DND-41 (cell line): ENCODE results near the gene FLII.

Source experiments
- ATAC-seq: fragments of 200-7000 bp; cut with Tn5 transposase; 3 replicates; pipeline ENCODE4 v1.9.1; 2021; ENCODE audit warnings: low read depth; ENCODE audit not compliant: insufficient read depth
- DNase-seq: peaks from one replicate; pipeline ENCODE4 v3.0.0-alpha.2; 2020
- H2AFZ ChIP-seq: 2 replicates; pipeline ENCODE4 v1.6.0; 2012; ENCODE audit warnings: low read depth, low read length
- H3K27ac ChIP-seq: 2 replicates; pipeline ENCODE4 v1.5.1; 2012; ENCODE audit warnings: low read length, inconsistent platforms
- H3K27me3 ChIP-seq: fragments of 200-600 bp; sonication (generic); 2 replicates; pipeline ENCODE4 v1.6.0; 2012; ENCODE audit warnings: low read length, mild to moderate bottlenecking, inconsistent platforms; ENCODE audit not compliant: insufficient read depth, poor library complexity
- H3K36me3 ChIP-seq: 2 replicates; pipeline ENCODE4 v1.5.1; 2012; ENCODE audit warnings: low read length, inconsistent platforms; ENCODE audit not compliant: insufficient read depth
- H3K4me1 ChIP-seq: 2 replicates; pipeline ENCODE4 v1.5.1; 2012; ENCODE audit warnings: mild to moderate bottlenecking, low read length; ENCODE audit not compliant: insufficient read depth
- H3K4me2 ChIP-seq: 2 replicates; pipeline ENCODE4 v1.6.0; 2012; ENCODE audit warnings: mild to moderate bottlenecking, moderate library complexity, low read length, inconsistent platforms; ENCODE audit not compliant: insufficient read depth
- H3K4me3 ChIP-seq, 2 experiments: fragments of 200-600 bp in 1 of 2; shearing (Covaris generic) in 1 of 2; 2 replicates each; pipeline ENCODE4 v1.5.1; 2012 to 2016; ENCODE audit warnings: inconsistent platforms in 2 of 2, low read length in 2 of 2, mild to moderate bottlenecking in 2 of 2, low read depth in 1 of 2, moderate library complexity in 1 of 2
- H3K79me2 ChIP-seq: 2 replicates; pipeline ENCODE4 v1.6.0; 2012; ENCODE audit warnings: low read length, inconsistent platforms; ENCODE audit not compliant: insufficient read depth
- H3K9ac ChIP-seq: 2 replicates; pipeline ENCODE4 v1.6.0; 2012; ENCODE audit warnings: low read depth, mild to moderate bottlenecking, inconsistent platforms, low read length, moderate library complexity
- H3K9me3 ChIP-seq: 2 replicates; pipeline ENCODE4 v1.5.1; 2012; ENCODE audit warnings: low read length, moderate library complexity, mild to moderate bottlenecking, inconsistent platforms; ENCODE audit not compliant: insufficient read depth, severe bottlenecking
- H4K20me1 ChIP-seq: 2 replicates; pipeline ENCODE4 v1.6.0; 2012; ENCODE audit warnings: low read length; ENCODE audit not compliant: insufficient read depth
- EZH2 ChIP-seq: IDR thresholded peaks from 3 replicates; pipeline ENCODE4 v1.6.1; 2012; ENCODE audit warnings: borderline replicate concordance, low read depth, mild to moderate bottlenecking, moderate library complexity, low read length, inconsistent platforms; ENCODE audit not compliant: severe bottlenecking
- TF ChIP-seq, protein P1 (sequence below): IDR thresholded peaks from 2 replicates; pipeline ENCODE4 v1.5.1; 2012; ENCODE audit warnings: borderline replicate concordance, low read length, moderate library complexity, mild to moderate bottlenecking; ENCODE audit not compliant: poor library complexity, severe bottlenecking; ENCODE audit errors: extremely low read depth

The FLII gene

DNA sequence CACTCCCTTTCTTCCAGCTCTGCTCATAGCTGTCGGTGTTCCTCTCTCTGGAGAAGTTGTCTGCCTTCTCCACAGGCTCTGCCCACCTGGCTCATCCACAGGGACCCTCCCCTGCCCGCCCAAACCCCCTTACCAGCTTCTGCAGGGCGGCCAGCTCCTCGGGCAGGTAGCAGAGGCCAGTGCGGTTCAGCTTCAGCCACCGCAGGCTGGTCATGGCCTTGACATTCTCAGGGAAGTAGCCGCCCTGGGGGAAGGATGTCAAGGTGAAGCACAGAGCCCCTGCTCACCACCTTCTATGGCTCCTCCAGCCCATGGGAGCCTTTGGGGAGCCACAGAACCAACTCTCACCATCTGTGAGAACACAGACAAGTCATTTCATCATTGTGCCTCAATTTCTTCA, 1.8 kb downstream of the FLII start:
- no peak for ATAC-seq
- Histone ChIP-seq H2AFZ (no peak overlapping the region), H4K20me1 (peaks cover 42% of the 10 kb centered on the region), H3K79me2 (peaks cover 39% of the 10 kb centered on the region), H3K36me3 (peaks cover 52% of the 10 kb centered on the region), H3K4me2 (peak overlapping the region; percentile 91), H3K4me1 (peaks cover 47% of the 10 kb centered on the region), H3K4me3 (peak overlapping the region in 1 of 2 experiments; percentile 74; a peak in 2 of 4 replicates), H3K9ac (peak overlapping the region; percentile 92; the same call in 1 of the 2 replicates), H3K9me3 (no peaks in the 10 kb centered on the region), H3K27me3 (no peaks in the 10 kb centered on the region), H3K27ac (no peak overlapping the region)
- TF ChIP-seq, protein P1, sequence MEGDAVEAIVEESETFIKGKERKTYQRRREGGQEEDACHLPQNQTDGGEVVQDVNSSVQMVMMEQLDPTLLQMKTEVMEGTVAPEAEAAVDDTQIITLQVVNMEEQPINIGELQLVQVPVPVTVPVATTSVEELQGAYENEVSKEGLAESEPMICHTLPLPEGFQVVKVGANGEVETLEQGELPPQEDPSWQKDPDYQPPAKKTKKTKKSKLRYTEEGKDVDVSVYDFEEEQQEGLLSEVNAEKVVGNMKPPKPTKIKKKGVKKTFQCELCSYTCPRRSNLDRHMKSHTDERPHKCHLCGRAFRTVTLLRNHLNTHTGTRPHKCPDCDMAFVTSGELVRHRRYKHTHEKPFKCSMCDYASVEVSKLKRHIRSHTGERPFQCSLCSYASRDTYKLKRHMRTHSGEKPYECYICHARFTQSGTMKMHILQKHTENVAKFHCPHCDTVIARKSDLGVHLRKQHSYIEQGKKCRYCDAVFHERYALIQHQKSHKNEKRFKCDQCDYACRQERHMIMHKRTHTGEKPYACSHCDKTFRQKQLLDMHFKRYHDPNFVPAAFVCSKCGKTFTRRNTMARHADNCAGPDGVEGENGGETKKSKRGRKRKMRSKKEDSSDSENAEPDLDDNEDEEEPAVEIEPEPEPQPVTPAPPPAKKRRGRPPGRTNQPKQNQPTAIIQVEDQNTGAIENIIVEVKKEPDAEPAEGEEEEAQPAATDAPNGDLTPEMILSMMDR: no peak
- TF ChIP-seq EZH2: no peak
- no peak for DNase-seq

DNA sequence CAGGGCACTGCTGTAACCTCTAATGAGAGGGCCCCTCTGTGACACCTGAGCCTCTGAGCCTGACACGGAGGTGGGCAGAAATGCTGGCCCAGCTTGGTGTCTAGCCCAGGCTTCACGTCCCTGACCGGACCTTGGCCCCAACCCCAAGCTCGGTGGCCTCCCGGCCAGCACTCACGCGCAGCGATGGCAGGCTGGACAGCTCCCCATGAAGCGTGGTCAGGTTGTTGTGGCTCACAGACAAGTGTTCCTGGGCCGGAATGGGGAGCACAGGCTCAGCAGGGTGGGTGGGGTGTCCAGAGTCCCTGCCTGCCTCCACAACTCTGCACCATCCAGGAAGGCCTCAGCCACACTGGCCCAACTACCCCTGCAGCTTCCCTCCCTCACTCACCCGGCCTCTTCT, 2.2 kb downstream of the FLII start:
- H3K9ac ChIP-seq: peak overlapping the region; percentile 92; the same call in 1 of the 2 replicates

DNA sequence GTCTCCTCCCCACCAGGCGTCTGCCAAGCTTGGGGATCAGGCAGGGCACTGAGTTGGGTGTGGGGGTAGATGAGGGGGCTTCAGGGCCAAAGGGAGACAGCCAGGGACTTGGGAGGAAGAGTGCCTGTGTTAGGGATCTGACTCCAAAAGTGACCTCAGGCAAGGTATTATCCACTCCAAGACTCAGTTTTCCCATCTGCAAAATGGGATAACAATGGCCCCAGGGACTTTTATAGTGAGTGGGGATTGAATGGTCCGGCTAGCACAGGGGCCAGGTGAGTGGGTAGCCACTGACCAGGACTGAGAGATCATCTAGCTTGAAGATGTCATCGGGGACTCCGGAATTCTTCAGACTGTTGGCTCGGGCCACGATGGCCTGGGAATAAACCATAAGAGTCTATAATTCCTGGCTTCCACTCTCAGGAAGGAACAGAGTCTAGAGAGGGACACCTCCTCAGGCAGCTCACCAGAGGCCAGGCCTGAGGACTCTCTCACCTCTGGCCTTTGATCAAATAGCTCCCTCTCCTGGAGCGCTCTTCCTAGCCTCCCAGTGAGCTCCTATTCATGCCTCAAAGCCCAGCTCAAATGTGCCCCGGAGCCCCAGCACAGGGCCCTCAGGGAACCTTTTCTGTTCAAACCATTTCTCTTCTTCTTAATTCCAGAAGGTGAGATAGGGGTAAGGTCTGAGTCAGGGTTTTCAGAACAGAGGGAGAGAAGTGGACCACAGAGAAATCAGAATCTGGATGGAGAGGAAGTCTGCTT, 3.5 kb downstream of the FLII start:
- H4K20me1 ChIP-seq: peaks cover 42% of the 10 kb centered on the region
- DNase-seq (no peak), ATAC-seq (no peak)
- peaks cover 31% of the 10 kb centered on the region for H3K4me1 ChIP-seq
- no peaks in the 10 kb centered on the region for H3K27me3 ChIP-seq
- H3K9ac ChIP-seq: no peak overlapping the region
- peaks cover 69% of the 10 kb centered on the region for H3K36me3 ChIP-seq
- H3K4me2 ChIP-seq: no peak overlapping the region
- no peak overlapping the region for H3K4me3 ChIP-seq
- H3K9me3 ChIP-seq: no peaks in the 10 kb centered on the region
- H2AFZ ChIP-seq: no peak overlapping the region
- TF ChIP-seq, protein P1: no peak
- TF ChIP-seq EZH2: no peak
- peaks cover 30% of the 10 kb centered on the region for H3K79me2 ChIP-seq
- no peak overlapping the region for H3K27ac ChIP-seq

More for the DNA sequence above, 2.2 kb downstream of the FLII start:
- TF ChIP-seq, protein P1: no peak
- no peak for TF ChIP-seq EZH2
- Histone ChIP-seq H3K27me3 (no peaks in the 10 kb centered on the region), H3K79me2 (peaks cover 35% of the 10 kb centered on the region), H3K9me3 (no peaks in the 10 kb centered on the region), H2AFZ (no peak overlapping the region), H3K4me2 (peak overlapping the region; percentile 91; the same call in 1 of the 2 replicates), H4K20me1 (peaks cover 42% of the 10 kb centered on the region), H3K4me1 (peaks cover 43% of the 10 kb centered on the region), H3K36me3 (peaks cover 56% of the 10 kb centered on the region), H3K27ac (no peak overlapping the region), H3K4me3 (no peak overlapping the region)
- no peak for ATAC-seq
- DNase-seq: no peak
